Measurements from ENCODE around the gene ZMYM2. TPM values are rescaled to one million over a fixed set of nuclear protein-coding genes. Genes with fewer than 3 reads are reported as not detected.
A peak's percentile ranks its signal among the peaks of the same experiment; 100 is the strongest.

ZMYM2 gene
- polyA plus RNA-seq, 3 donors: 6.7 to 32.6 (median 8.5) TPM

GRCh38 chr13:19982447-19983043 is 24.0 kb downstream of the ZMYM2 start:
- Mint-ChIP-seq H3K4me3 (no peak overlapping the region), H3K27me3 (ENCODE audit: low read depth in 3 of 3) (no peaks in the 10 kb centered on the region), H3K4me1 (peaks cover 12% of the 10 kb centered on the region), H3K36me3 (peaks cover 31 to 60% of the 10 kb centered on the region in 2 donors), H3K9me3 (peaks cover 8 to 15% (median 9%) of the 10 kb centered on the region in 7 donors), H3K27ac (no peak overlapping the region)
- H3K27me3 ChIP-seq (ENCODE audit: control insufficient read depth in 2 of 2, insufficient read depth in 2 of 2, low read length in 2 of 2): no peaks in the 10 kb centered on the region
- H3K79me2 ChIP-seq (ENCODE audit: insufficient read depth, low read length): peaks cover 98% of the 10 kb centered on the region
- H3K36me3 ChIP-seq (replicated peaks in 1 of 2; ENCODE audit: control insufficient read depth in 1 of 2, insufficient read depth in 2 of 2, low read length in 2 of 2): peaks cover 22 to 52% of the 10 kb centered on the region in 2 donors
- peaks cover 94% of the 10 kb centered on the region for H4K20me1 ChIP-seq (ENCODE audit: insufficient read depth, low read length)
- no peak for DNase-seq
- H3K4me3 ChIP-seq (replicated peaks in 1 of 3; ENCODE audit: low read depth in 2 of 3, low read length in 3 of 3): no peak overlapping the region
- WGBS (ENCODE audit: insufficient coverage): no CpG with 5 or more reads among the region's 5 CpGs
- H3K27ac ChIP-seq (ENCODE audit: low read depth in 1 of 2, low read length in 2 of 2): no peak overlapping the region
- H3K4me1 ChIP-seq (ENCODE audit: control insufficient read depth in 1 of 2, insufficient read depth in 2 of 2, low read length in 2 of 2): no peaks in the 10 kb centered on the region
- intact Hi-C loops (cut with micrococcal nuclease): no loop called here
- no peak for TF ChIP-seq CTCF (IDR thresholded peaks at IDR 0.05)
- peaks cover 0 to 10% of the 10 kb centered on the region in 2 donors for H3K9me3 ChIP-seq (replicated peaks in 1 of 2; ENCODE audit: control insufficient read depth in 1 of 2, insufficient read depth in 1 of 2, low read length in 2 of 2)
- no peak overlapping the region for H3K4me2 ChIP-seq (replicated peaks; ENCODE audit: extremely low read depth, low read length, poor library complexity, severe bottlenecking)
- no peak overlapping the region for H3K9ac ChIP-seq (ENCODE audit: insufficient read depth, low read length, poor library complexity, severe bottlenecking)
- no peak overlapping the region for H2AFZ ChIP-seq (ENCODE audit: insufficient read depth, low read depth, low read length, poor library complexity, severe bottlenecking)

- H3K79me2 ChIP-seq (ENCODE audit: insufficient read depth, low read length): peaks cover 96% of the 10 kb centered on the region
- 90% methylated on average over 2 of the region's 5 CpGs for WGBS (ENCODE audit: insufficient coverage)
- H3K27me3 ChIP-seq (ENCODE audit: control insufficient read depth in 2 of 2, insufficient read depth in 2 of 2, low read length in 2 of 2): no peaks in the 10 kb centered on the region
- no peaks in the 10 kb centered on the region for H3K27me3 Mint-ChIP-seq (ENCODE audit: low read depth in 3 of 3)
- no peak overlapping the region for H3K9ac ChIP-seq (ENCODE audit: insufficient read depth, low read length, poor library complexity, severe bottlenecking)
- H3K4me1 ChIP-seq (ENCODE audit: control insufficient read depth in 1 of 2, insufficient read depth in 2 of 2, low read length in 2 of 2): no peaks in the 10 kb centered on the region
- no peaks in the 10 kb centered on the region for H3K9me3 ChIP-seq (replicated peaks in 1 of 2; ENCODE audit: control insufficient read depth in 1 of 2, insufficient read depth in 1 of 2, low read length in 2 of 2)
- no peak overlapping the region for H3K4me3 Mint-ChIP-seq
- H3K27ac Mint-ChIP-seq: peak overlapping the region in 1 of 7 donors; percentile 71
- no peak for DNase-seq
- peaks cover 10 to 51% of the 10 kb centered on the region in 2 donors for H3K36me3 ChIP-seq (replicated peaks in 1 of 2; ENCODE audit: control insufficient read depth in 1 of 2, insufficient read depth in 2 of 2, low read length in 2 of 2)
- peak overlapping the region in 1 of 2 donors; percentile 31 for H3K27ac ChIP-seq (ENCODE audit: low read depth in 1 of 2, low read length in 2 of 2)
- no peak overlapping the region for H3K4me2 ChIP-seq (replicated peaks; ENCODE audit: extremely low read depth, low read length, poor library complexity, severe bottlenecking)
- intact Hi-C loops (cut with micrococcal nuclease): no loop called here
- no peak overlapping the region for H3K4me3 ChIP-seq (replicated peaks in 1 of 3; ENCODE audit: low read depth in 2 of 3, low read length in 3 of 3)
- H2AFZ ChIP-seq (ENCODE audit: insufficient read depth, low read depth, low read length, poor library complexity, severe bottlenecking): no peak overlapping the region
- TF ChIP-seq CTCF (IDR thresholded peaks at IDR 0.05): peak; percentile 50
- peaks cover 26 to 51% of the 10 kb centered on the region in 2 donors for H3K36me3 Mint-ChIP-seq
- H3K4me1 Mint-ChIP-seq: peaks cover 12% of the 10 kb centered on the region
- H3K9me3 Mint-ChIP-seq: no peaks in the 10 kb centered on the region
- peaks cover 98% of the 10 kb centered on the region for H4K20me1 ChIP-seq (ENCODE audit: insufficient read depth, low read length)
Observed at GRCh38 chr13:19984430-19985218, 26.1 kb downstream of the ZMYM2 start.
